Measurements from ENCODE around the gene COL23A1. TPM values are rescaled to one million over a fixed set of nuclear protein-coding genes. Genes with fewer than 3 reads are reported as not detected.

Gene COL23A1
- total and polyA plus RNA-seq, 2 of the 13 experiments (the other 11 are each of a cell fraction or from before 2014, with no cell fraction given) = not detected

GRCh38 chr5:178625679-178626483 lies 35.7 kb upstream of the COL23A1 start (continued):
- TF ChIP-seq ZNF281 (CRISPR knock-in tag; IDR thresholded peaks at IDR 0.05; ENCODE audit: borderline replicate concordance) = peak; percentile 60; the same call in 1 of the 2 replicates
- no peak for TF ChIP-seq ZBTB37 (CRISPR knock-in tag; IDR thresholded peaks at IDR 0.05)
- 0 out of 2 replicates have a peak, but pooled peaks have one; percentile 13 for TF ChIP-seq ZNF775 (CRISPR knock-in tag; IDR thresholded peaks at IDR 0.05; ENCODE audit: borderline replicate concordance)
- TF ChIP-seq SAP130 (CRISPR knock-in tag; IDR thresholded peaks at IDR 0.05; ENCODE audit: low read depth) = no peak
- no peak for TF ChIP-seq ZBTB40 (IDR thresholded peaks at IDR 0.05)
- no peak for TF ChIP-seq ZBTB40 (CRISPR knock-in tag; IDR thresholded peaks at IDR 0.05)
- no peak for TF ChIP-seq HMGXB3 (CRISPR knock-in tag; IDR thresholded peaks at IDR 0.05; ENCODE audit: borderline replicate concordance)
- TF ChIP-seq REPIN1 (CRISPR knock-in tag; IDR thresholded peaks at IDR 0.05; ENCODE audit: borderline replicate concordance, low read depth) = peak; percentile 2; the same call in 1 of the 2 replicates
